ACC112 (cell line): ENCODE results near the gene NEURL1.

ENCODE experiments used
- H2AFZ ChIP-seq: fragments of 200-600 bp; sonication (generic); one replicate; pipeline ENCODE4 v1.6.0; 2017; ENCODE audit warnings: antibody characterized with exemption, low read length; ENCODE audit not compliant: unreplicated experiment
- H3K27ac ChIP-seq: fragments of 200-600 bp; sonication (generic); 2 replicates; pipeline ENCODE4 v1.5.1; 2014; ENCODE audit warnings: low read depth, mild to moderate bottlenecking, antibody characterized with exemption, low read length, moderate library complexity
- H3K27me3 ChIP-seq: fragments of 200-600 bp; sonication (generic); 2 replicates; pipeline ENCODE4 v1.6.1; 2014; ENCODE audit warnings: mild to moderate bottlenecking, antibody characterized with exemption, low read length, moderate library complexity, mixed read lengths; ENCODE audit not compliant: insufficient read depth
- H3K36me3 ChIP-seq: fragments of 200-600 bp; sonication (generic); 2 replicates; pipeline ENCODE4 v1.6.1; 2016; ENCODE audit warnings: mild to moderate bottlenecking, antibody characterized with exemption, low read length, moderate library complexity, mixed read lengths; ENCODE audit not compliant: insufficient read depth
- H3K4me1 ChIP-seq: fragments of 200-600 bp; sonication (generic); one replicate; pipeline ENCODE4 v1.6.1; 2016; ENCODE audit warnings: low read length, mixed read lengths; ENCODE audit not compliant: insufficient read depth, unreplicated experiment, control insufficient read depth
- H3K4me3 ChIP-seq: fragments of 200-600 bp; sonication (generic); 2 replicates; pipeline ENCODE4 v1.5.1; 2014; ENCODE audit warnings: mild to moderate bottlenecking, low read depth, low read length
- H3K79me2 ChIP-seq: fragments of 200-600 bp; sonication (generic); one replicate; pipeline ENCODE4 v1.6.0; 2016; ENCODE audit warnings: low read length; ENCODE audit not compliant: control insufficient read depth, unreplicated experiment, insufficient read depth

NEURL1 gene

GRCh38 chr10:103556383-103557007 is 63.0 kb downstream of the NEURL1 start:
- H3K27me3 ChIP-seq, result peaks cover 35% of the 10 kb centered on the region
- H3K4me1 ChIP-seq, result peaks cover 7% of the 10 kb centered on the region
- H3K27ac ChIP-seq, result no peak overlapping the region
- H2AFZ ChIP-seq, result no peak overlapping the region
- H3K4me3 ChIP-seq, result no peak overlapping the region
- no peaks in the 10 kb centered on the region for H3K79me2 ChIP-seq
- no peaks in the 10 kb centered on the region for H3K36me3 ChIP-seq

- no peaks in the 10 kb centered on the region for H3K79me2 ChIP-seq
- peaks cover 29% of the 10 kb centered on the region for H3K27me3 ChIP-seq
- H3K36me3 ChIP-seq, result no peaks in the 10 kb centered on the region
These were observed 64.0 kb downstream of the NEURL1 start for GRCh38 chr10:103557455-103557854.

GRCh38 chr10:103558911-103559310 is 65.4 kb downstream of the NEURL1 start:
- H3K4me1 ChIP-seq, result peaks cover 7% of the 10 kb centered on the region
- H3K27me3 ChIP-seq, result peaks cover 24% of the 10 kb centered on the region
- no peak overlapping the region for H3K27ac ChIP-seq
- no peak overlapping the region for H2AFZ ChIP-seq
- no peak overlapping the region for H3K4me3 ChIP-seq
- no peaks in the 10 kb centered on the region for H3K79me2 ChIP-seq
- H3K36me3 ChIP-seq, result no peaks in the 10 kb centered on the region

More at GRCh38 chr10:103557455-103557854, 64.0 kb downstream of the NEURL1 start:
- Histone ChIP-seq H3K27ac (no peak overlapping the region), H2AFZ (no peak overlapping the region), H3K4me1 (peaks cover 7% of the 10 kb centered on the region), H3K4me3 (no peak overlapping the region)

GRCh38 chr10:103559776-103560175 is 66.3 kb downstream of the NEURL1 start:
- no peak overlapping the region for H3K27ac ChIP-seq
- H3K4me1 ChIP-seq, result peaks cover 7% of the 10 kb centered on the region
- no peaks in the 10 kb centered on the region for H3K79me2 ChIP-seq
- no peaks in the 10 kb centered on the region for H3K36me3 ChIP-seq
- H3K4me3 ChIP-seq, result no peak overlapping the region
- H2AFZ ChIP-seq, result no peak overlapping the region
- H3K27me3 ChIP-seq, result peaks cover 24% of the 10 kb centered on the region

- Histone ChIP-seq H3K4me1 (peaks cover under 1% of the 10 kb centered on the region), H3K27ac (no peak overlapping the region), H3K4me3 (no peak overlapping the region), H3K79me2 (no peaks in the 10 kb centered on the region), H2AFZ (no peak overlapping the region), H3K36me3 (no peaks in the 10 kb centered on the region), H3K27me3 (peaks cover 16% of the 10 kb centered on the region)
These were observed 67.4 kb downstream of the NEURL1 start for GRCh38 chr10:103560886-103561285.

- Histone ChIP-seq H3K27me3 (peaks cover 11% of the 10 kb centered on the region; the same call in 1 of the 2 replicates), H3K4me3 (no peak overlapping the region), H3K27ac (no peak overlapping the region), H2AFZ (no peak overlapping the region), H3K79me2 (no peaks in the 10 kb centered on the region), H3K36me3 (no peaks in the 10 kb centered on the region), H3K4me1 (no peaks in the 10 kb centered on the region)
These were observed 68.9 kb downstream of the NEURL1 start for GRCh38 chr10:103562383-103562782.

- no peak overlapping the region for H2AFZ ChIP-seq
- no peaks in the 10 kb centered on the region for H3K36me3 ChIP-seq
- peaks cover 11% of the 10 kb centered on the region; the same call in 1 of the 2 replicates for H3K27me3 ChIP-seq
- H3K27ac ChIP-seq, result no peak overlapping the region
- H3K4me1 ChIP-seq, result no peaks in the 10 kb centered on the region
- no peaks in the 10 kb centered on the region for H3K79me2 ChIP-seq
- no peak overlapping the region for H3K4me3 ChIP-seq
These were observed 70.0 kb downstream of the NEURL1 start for GRCh38 chr10:103563231-103564115.

- Histone ChIP-seq H3K4me3 (no peak overlapping the region), H3K36me3 (no peaks in the 10 kb centered on the region), H3K79me2 (no peaks in the 10 kb centered on the region), H2AFZ (no peak overlapping the region), H3K27ac (no peak overlapping the region), H3K27me3 (peaks cover 11% of the 10 kb centered on the region; the same call in 1 of the 2 replicates), H3K4me1 (no peaks in the 10 kb centered on the region)
These were observed 70.6 kb downstream of the NEURL1 start for GRCh38 chr10:103564116-103564501.

- Histone ChIP-seq H2AFZ (no peak overlapping the region), H3K4me3 (no peak overlapping the region), H3K27me3 (peaks cover 17% of the 10 kb centered on the region; the same call in 1 of the 2 replicates), H3K36me3 (no peaks in the 10 kb centered on the region), H3K79me2 (no peaks in the 10 kb centered on the region), H3K4me1 (no peaks in the 10 kb centered on the region), H3K27ac (no peak overlapping the region)
These were observed 71.4 kb downstream of the NEURL1 start for GRCh38 chr10:103564776-103565520.

- H3K36me3 ChIP-seq, result no peaks in the 10 kb centered on the region
- H3K79me2 ChIP-seq, result no peaks in the 10 kb centered on the region
- H2AFZ ChIP-seq, result no peak overlapping the region
- 0 out of 2 replicates have a peak, but pooled peaks cover 6% of the 10 kb centered on the region for H3K27me3 ChIP-seq
- no peak overlapping the region for H3K27ac ChIP-seq
- no peak overlapping the region for H3K4me3 ChIP-seq
- H3K4me1 ChIP-seq, result no peaks in the 10 kb centered on the region
These were observed 73.0 kb downstream of the NEURL1 start for GRCh38 chr10:103566536-103566935.
